ENCODE data around the gene PAX7. TPM values are rescaled to one million over a fixed set of nuclear protein-coding genes. Genes with fewer than 3 reads are reported as not detected.

Gene PAX7
- total RNA-seq, 1 experiment from 2014 or later: 0.24 TPM

DNA sequence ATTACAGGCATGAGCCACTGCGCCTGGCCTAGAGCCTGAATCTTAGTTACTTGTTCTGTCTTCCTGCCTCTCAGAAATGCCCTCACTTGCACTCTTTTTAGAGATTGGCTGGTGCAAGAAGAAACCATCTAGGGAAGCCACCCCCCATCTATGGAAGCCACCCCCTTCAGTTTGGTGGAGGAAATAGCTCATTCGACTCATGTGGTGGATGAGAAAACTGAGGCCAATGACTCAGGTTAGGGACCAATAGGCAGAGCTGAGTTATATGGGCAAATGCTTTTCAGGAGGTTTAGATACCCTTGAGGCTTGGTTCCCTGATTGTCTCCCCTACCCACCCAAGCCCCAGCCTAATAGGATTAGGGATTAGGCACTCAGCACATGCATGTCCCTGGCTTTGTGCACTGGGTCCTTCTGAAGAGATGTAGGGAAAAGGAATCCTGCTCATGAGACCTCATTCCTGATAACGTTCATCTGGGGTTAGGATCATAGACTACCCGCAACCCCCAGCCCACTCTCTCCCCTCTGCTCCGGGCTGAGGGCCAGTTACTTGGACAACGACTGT lies 77.1 kb downstream of the PAX7 start:
- H3K4me3 Mint-ChIP-seq: no peak overlapping the region
- H3K27me3 Mint-ChIP-seq (ENCODE audit: low read depth): peaks cover 22% of the 10 kb centered on the region

DNA sequence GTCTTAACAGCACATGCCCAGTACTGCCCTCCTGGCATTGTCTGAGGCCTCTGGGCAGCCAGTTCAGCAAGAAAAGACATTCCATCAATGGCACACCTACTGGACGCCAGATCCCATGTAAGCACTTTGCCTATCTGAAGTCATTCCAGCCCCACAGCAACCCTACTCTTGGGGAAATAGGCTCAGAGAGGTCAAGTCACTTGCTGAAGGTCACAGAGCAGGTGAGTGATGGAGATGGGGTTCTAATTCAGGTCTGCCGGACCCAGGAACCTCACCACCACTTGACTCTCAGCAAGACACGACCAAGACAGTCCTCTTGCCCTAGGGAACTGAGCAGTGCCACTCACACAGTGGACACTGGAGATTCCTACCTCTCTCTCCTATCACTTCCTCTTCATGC lies 79.4 kb downstream of the PAX7 start:
- ChIA-PET CTCF (no interaction called here), POLR2A (no interaction called here)
- Mint-ChIP-seq H3K27ac (no peak overlapping the region), H3K4me1 (no peaks in the 10 kb centered on the region), H3K4me3 (no peak overlapping the region), H3K36me3 (no peaks in the 10 kb centered on the region), H3K27me3 (ENCODE audit: low read depth) (peaks cover 20% of the 10 kb centered on the region), H3K9me3 (no peaks in the 10 kb centered on the region)
- DNase-seq (ENCODE audit: low spot score): no peak
- ATAC-seq: no peak
- TF ChIP-seq HMGA2 (CRISPR knock-in tag; IDR thresholded peaks at IDR 0.05): no peak
- TF ChIP-seq, protein P1, sequence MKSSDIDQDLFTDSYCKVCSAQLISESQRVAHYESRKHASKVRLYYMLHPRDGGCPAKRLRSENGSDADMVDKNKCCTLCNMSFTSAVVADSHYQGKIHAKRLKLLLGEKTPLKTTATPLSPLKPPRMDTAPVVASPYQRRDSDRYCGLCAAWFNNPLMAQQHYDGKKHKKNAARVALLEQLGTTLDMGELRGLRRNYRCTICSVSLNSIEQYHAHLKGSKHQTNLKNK (CRISPR knock-in tag; IDR thresholded peaks at IDR 0.05): no peak
- TF ChIP-seq, protein P2, sequence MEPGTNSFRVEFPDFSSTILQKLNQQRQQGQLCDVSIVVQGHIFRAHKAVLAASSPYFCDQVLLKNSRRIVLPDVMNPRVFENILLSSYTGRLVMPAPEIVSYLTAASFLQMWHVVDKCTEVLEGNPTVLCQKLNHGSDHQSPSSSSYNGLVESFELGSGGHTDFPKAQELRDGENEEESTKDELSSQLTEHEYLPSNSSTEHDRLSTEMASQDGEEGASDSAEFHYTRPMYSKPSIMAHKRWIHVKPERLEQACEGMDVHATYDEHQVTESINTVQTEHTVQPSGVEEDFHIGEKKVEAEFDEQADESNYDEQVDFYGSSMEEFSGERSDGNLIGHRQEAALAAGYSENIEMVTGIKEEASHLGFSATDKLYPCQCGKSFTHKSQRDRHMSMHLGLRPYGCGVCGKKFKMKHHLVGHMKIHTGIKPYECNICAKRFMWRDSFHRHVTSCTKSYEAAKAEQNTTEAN (CRISPR knock-in tag; IDR thresholded peaks at IDR 0.05): no peak

More for the DNA sequence above, 77.1 kb downstream of the PAX7 start:
- H3K36me3 Mint-ChIP-seq: no peaks in the 10 kb centered on the region
- no peak for ATAC-seq
- no peak overlapping the region for H3K27ac Mint-ChIP-seq
- DNase-seq (ENCODE audit: low spot score): no peak
- CTCF ChIA-PET: interaction anchor here (0.6 to 2.1 kb wide), 2 partner anchors 9 to 110 kb away, joined by 3 to 8 read pairs; no protein-coding TSS in a partner anchor
- no peaks in the 10 kb centered on the region for H3K4me1 Mint-ChIP-seq
- H3K9me3 Mint-ChIP-seq: no peaks in the 10 kb centered on the region
- no peak for TF ChIP-seq GTF2I (CRISPR knock-in tag; conservative IDR thresholded peaks at IDR 0.05)
- no peak for TF ChIP-seq ETV6 (CRISPR knock-in tag; IDR thresholded peaks at IDR 0.05)
- TF ChIP-seq, protein P3, sequence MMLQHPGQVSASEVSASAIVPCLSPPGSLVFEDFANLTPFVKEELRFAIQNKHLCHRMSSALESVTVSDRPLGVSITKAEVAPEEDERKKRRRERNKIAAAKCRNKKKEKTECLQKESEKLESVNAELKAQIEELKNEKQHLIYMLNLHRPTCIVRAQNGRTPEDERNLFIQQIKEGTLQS (CRISPR knock-in tag; conservative IDR thresholded peaks at IDR 0.05): no peak
- no peak for TF ChIP-seq SMAD3 (CRISPR knock-in tag; IDR thresholded peaks at IDR 0.05; ENCODE audit: borderline replicate concordance)
- TF ChIP-seq, protein P4, sequence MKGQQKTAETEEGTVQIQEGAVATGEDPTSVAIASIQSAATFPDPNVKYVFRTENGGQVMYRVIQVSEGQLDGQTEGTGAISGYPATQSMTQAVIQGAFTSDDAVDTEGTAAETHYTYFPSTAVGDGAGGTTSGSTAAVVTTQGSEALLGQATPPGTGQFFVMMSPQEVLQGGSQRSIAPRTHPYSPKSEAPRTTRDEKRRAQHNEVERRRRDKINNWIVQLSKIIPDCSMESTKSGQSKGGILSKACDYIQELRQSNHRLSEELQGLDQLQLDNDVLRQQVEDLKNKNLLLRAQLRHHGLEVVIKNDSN (CRISPR knock-in tag; IDR thresholded peaks at IDR 0.05): no peak
- no peak for TF ChIP-seq NFYB (CRISPR knock-in tag; conservative IDR thresholded peaks at IDR 0.05; ENCODE audit: low read depth)
- TF ChIP-seq KAT7 (CRISPR knock-in tag; IDR thresholded peaks at IDR 0.05; ENCODE audit: borderline replicate concordance): no peak
- TF ChIP-seq, protein P5, sequence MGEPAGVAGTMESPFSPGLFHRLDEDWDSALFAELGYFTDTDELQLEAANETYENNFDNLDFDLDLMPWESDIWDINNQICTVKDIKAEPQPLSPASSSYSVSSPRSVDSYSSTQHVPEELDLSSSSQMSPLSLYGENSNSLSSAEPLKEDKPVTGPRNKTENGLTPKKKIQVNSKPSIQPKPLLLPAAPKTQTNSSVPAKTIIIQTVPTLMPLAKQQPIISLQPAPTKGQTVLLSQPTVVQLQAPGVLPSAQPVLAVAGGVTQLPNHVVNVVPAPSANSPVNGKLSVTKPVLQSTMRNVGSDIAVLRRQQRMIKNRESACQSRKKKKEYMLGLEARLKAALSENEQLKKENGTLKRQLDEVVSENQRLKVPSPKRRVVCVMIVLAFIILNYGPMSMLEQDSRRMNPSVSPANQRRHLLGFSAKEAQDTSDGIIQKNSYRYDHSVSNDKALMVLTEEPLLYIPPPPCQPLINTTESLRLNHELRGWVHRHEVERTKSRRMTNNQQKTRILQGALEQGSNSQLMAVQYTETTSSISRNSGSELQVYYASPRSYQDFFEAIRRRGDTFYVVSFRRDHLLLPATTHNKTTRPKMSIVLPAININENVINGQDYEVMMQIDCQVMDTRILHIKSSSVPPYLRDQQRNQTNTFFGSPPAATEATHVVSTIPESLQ (CRISPR knock-in tag; IDR thresholded peaks at IDR 0.05): no peak
- TF ChIP-seq, protein P6, sequence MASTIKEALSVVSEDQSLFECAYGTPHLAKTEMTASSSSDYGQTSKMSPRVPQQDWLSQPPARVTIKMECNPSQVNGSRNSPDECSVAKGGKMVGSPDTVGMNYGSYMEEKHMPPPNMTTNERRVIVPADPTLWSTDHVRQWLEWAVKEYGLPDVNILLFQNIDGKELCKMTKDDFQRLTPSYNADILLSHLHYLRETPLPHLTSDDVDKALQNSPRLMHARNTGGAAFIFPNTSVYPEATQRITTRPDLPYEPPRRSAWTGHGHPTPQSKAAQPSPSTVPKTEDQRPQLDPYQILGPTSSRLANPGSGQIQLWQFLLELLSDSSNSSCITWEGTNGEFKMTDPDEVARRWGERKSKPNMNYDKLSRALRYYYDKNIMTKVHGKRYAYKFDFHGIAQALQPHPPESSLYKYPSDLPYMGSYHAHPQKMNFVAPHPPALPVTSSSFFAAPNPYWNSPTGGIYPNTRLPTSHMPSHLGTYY (CRISPR knock-in tag; IDR thresholded peaks at IDR 0.05): no peak
- POLR2A ChIA-PET: no interaction called here

DNA sequence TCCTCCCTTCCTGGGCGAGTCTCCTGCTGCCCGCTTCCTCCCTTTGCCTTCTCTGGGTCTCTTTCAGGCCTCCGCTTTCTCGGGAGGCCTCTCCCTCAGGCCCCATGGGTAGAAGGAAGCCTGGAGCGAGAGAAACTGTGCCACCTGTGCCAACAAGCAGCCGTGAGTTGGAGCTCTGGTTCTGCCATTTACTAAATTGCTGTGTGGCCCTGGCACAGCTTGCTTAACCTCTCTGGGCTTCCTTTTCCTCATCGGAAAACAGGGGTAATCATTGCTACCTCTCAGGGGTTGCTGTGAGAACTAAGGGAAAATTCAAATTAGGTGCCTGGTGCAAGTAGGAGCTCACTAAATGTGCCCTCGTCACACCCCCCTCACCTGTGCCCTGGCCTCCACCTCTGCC lies 80.4 kb downstream of the PAX7 start:
- Mint-ChIP-seq H3K4me1 (no peaks in the 10 kb centered on the region), H3K36me3 (no peaks in the 10 kb centered on the region), H3K27me3 (ENCODE audit: low read depth) (peaks cover 28% of the 10 kb centered on the region), H3K4me3 (no peak overlapping the region), H3K27ac (no peak overlapping the region), H3K9me3 (no peaks in the 10 kb centered on the region)
- CTCF ChIA-PET: no interaction called here
- POLR2A ChIA-PET: no interaction called here
- no peak for ATAC-seq
- DNase-seq (ENCODE audit: low spot score): no peak
- TF ChIP-seq NFE2L1 (CRISPR knock-in tag; IDR thresholded peaks at IDR 0.05): no peak
- TF ChIP-seq JUN (CRISPR knock-in tag; IDR thresholded peaks at IDR 0.05): no peak
- TF ChIP-seq NFYB (CRISPR knock-in tag; conservative IDR thresholded peaks at IDR 0.05; ENCODE audit: low read depth): no peak
